Thyroid gland (tissue), 4 donors: ENCODE results near the gene FNDC7. TPM values are rescaled to one million over a fixed set of nuclear protein-coding genes. Genes with fewer than 3 reads are reported as not detected.

Source experiments
- DNase-seq, 2 donors: peaks; one replicate each; pipeline ENCODE4 v3.0.0-alpha.2; 2019
- H3K27ac ChIP-seq, 3 donors: fragments of 200-600 bp; sonication (generic); 1 replicate in 2 of 3; 2 replicates in 1 of 3; pipeline ENCODE4 v1.5.1; 2016 to 2019; ENCODE audit warnings: mild to moderate bottlenecking in 1 of 3, moderate library complexity in 1 of 3
- H3K27me3 ChIP-seq: fragments of 200-600 bp; sonication (generic); one replicate; pipeline ENCODE4 v1.5.1; 2019
- H3K36me3 ChIP-seq, 2 donors: fragments of 200-600 bp; sonication (generic); one replicate each; pipeline ENCODE4 v1.5.1; 2016 to 2019
- H3K4me1 ChIP-seq, 2 donors: fragments of 200-600 bp; sonication (generic); one replicate each; pipeline ENCODE4 v1.5.1; 2017 to 2019
- H3K4me3 ChIP-seq, 3 donors: fragments of 200-600 bp; sonication (generic); replicated peaks in 1 of 3; 1 replicate in 2 of 3; 2 replicates in 1 of 3; pipeline ENCODE4 v1.5.1; 2016; ENCODE audit warnings: mild to moderate bottlenecking in 1 of 3
- H3K9me3 ChIP-seq: fragments of 200-600 bp; sonication (generic); one replicate; pipeline ENCODE4 v1.5.1; 2017
- CTCF ChIP-seq, 6 experiments: fragments of 200-600 bp in 3 of 6; fragments of 450-650 bp in 3 of 6; sonication (generic) in 3 of 6; IDR thresholded peaks; one replicate each; pipeline ENCODE4 v1.5.1; 2016 to 2019; ENCODE audit warnings: antibody characterized with exemption in 6 of 6, mild to moderate bottlenecking in 2 of 6, inconsistent platforms in 1 of 6, moderate library complexity in 1 of 6
- POLR2A ChIP-seq, 2 donors: fragments of 450-650 bp; IDR thresholded peaks; one replicate each; pipeline ENCODE4 v1.6.1; 2017; ENCODE audit warnings: antibody characterized with exemption in 2 of 2, mild to moderate bottlenecking in 2 of 2, moderate library complexity in 1 of 2
- WGBS, 2 donors: methylation state at CpG; one replicate each; pipeline ENCODE4 v1.1.5; 2017; 5-methylcytosine and 5-hydroxymethylcytosine counted together
- intact Hi-C: fragments of 100-400 bp; cut with DNase I; formaldehyde crosslinking; loops from one replicate; pipeline ENCODE4 v1.15.1; 2023
- total RNA-seq, 4 donors: library from RNA; depleted of rRNA; stranded (reverse); fragments of >200 nt; gene quantifications; one replicate each; pipeline ENCODE4 v1.2.3, GENCODE V29; 2016

FNDC7 gene
- total RNA-seq, 4 donors from 2014 or later, result not detected

GRCh38 chr1:108691942-108692723 is 20.6 kb upstream of the FNDC7 start, which contains the start of gene PRPF38B:
TSS of gene PRPF38B (plus strand) at chr1:108692310. CDS start at chr1:108692592, 282 bp downstream.
- Histone ChIP-seq H3K27ac (peak within 1 kb of the TSS; percentile 93 to 97 (median 95)), H3K36me3 (peaks cover 7 to 11% of the 10 kb centered on the region in 2 donors), H3K4me1 (peaks cover 19 to 23% of the 10 kb centered on the region in 2 donors), H3K9me3 (no peaks in the 10 kb centered on the region), H3K27me3 (no peaks in the 10 kb centered on the region), H3K4me3 (peak within 1 kb of the TSS; percentile 62 to 75 (median 70))
- TF ChIP-seq CTCF (IDR thresholded peaks at IDR 0.05) (peak in 1 of 6 experiments; percentile 10), POLR2A (IDR thresholded peaks at IDR 0.05) (peak; percentile 12 to 94)
- intact Hi-C loops, result loop anchor here (2.0 kb wide), 1 partner anchor 53 kb away; no protein-coding TSS in a partner anchor
- DNase-seq, result peak; percentile 94 to 96
- WGBS, 2 donors, result 0 to 1% methylated on average over 7 to 17 of the region's 59 CpGs

- Histone ChIP-seq H3K9me3 (no peaks in the 10 kb centered on the region), H3K36me3 (peaks cover 15 to 20% of the 10 kb centered on the region in 2 donors), H3K27me3 (no peaks in the 10 kb centered on the region), H3K4me3 (peak overlapping the region; percentile 62 to 75 (median 70)), H3K27ac (peak overlapping the region; percentile 93 to 97 (median 95)), H3K4me1 (peaks cover 19 to 23% of the 10 kb centered on the region in 2 donors)
- TF ChIP-seq CTCF (IDR thresholded peaks at IDR 0.05) (peak in 3 of 6 experiments; percentile 10 to 23 (median 12)), POLR2A (IDR thresholded peaks at IDR 0.05) (no peak)
- DNase-seq, result peak; percentile 40 to 52
- 1% methylated on average over 30 to 32 of the region's 36 CpGs for WGBS, 2 donors
- intact Hi-C loops, result loop anchor here (2.0 kb wide), 1 partner anchor 52 kb away; no protein-coding TSS in a partner anchor
Measured at GRCh38 chr1:108692724-108693655, 19.7 kb upstream of the FNDC7 start.

- Histone ChIP-seq H3K36me3 (peaks cover 40 to 45% of the 10 kb centered on the region in 2 donors), H3K27me3 (no peaks in the 10 kb centered on the region), H3K4me3 (no peak overlapping the region), H3K4me1 (peaks cover 19 to 23% of the 10 kb centered on the region in 2 donors), H3K27ac (no peak overlapping the region), H3K9me3 (no peaks in the 10 kb centered on the region)
- 76 to 86% methylated on average over 5 of the region's 5 CpGs for WGBS, 2 donors
- TF ChIP-seq CTCF (IDR thresholded peaks at IDR 0.05), result no peak
- intact Hi-C loops, result no loop called here
- DNase-seq, result no peak
Measured at GRCh38 chr1:108695535-108695934, 17.2 kb upstream of the FNDC7 start.

GRCh38 chr1:108699375-108700332 is 13.1 kb upstream of the FNDC7 start:
- WGBS, 2 donors, result 86 to 87% methylated on average over 22 of the region's 22 CpGs
- no peaks in the 10 kb centered on the region for H3K27me3 ChIP-seq
- H3K4me1 ChIP-seq, result peaks cover 4 to 7% of the 10 kb centered on the region in 2 donors
- intact Hi-C loops, result no loop called here
- H3K36me3 ChIP-seq, result peaks cover 45 to 48% of the 10 kb centered on the region in 2 donors
- TF ChIP-seq CTCF (IDR thresholded peaks at IDR 0.05), result no peak
- no peak for TF ChIP-seq POLR2A (IDR thresholded peaks at IDR 0.05)
- no peaks in the 10 kb centered on the region for H3K9me3 ChIP-seq
- no peak for DNase-seq
- H3K27ac ChIP-seq, result no peak overlapping the region
- H3K4me3 ChIP-seq, result no peak overlapping the region
